Keratinocyte (primary cell): ENCODE measurements around the gene VAV1. TPM values are rescaled to one million over a fixed set of nuclear protein-coding genes. Genes with fewer than 3 reads are reported as not detected.

Experiments used
- DNase-seq: peaks from one replicate; pipeline ENCODE4 v3.0.0-alpha.2; 2011; ENCODE audit warnings: low read depth, missing footprints, low spot score
- FAIRE-seq: peaks from 2 replicates; lab custom pipeline; 2011; peaks lifted over from hg19 to GRCh38; lab: Jason Lieb, UNC
- H2AFZ ChIP-seq: 2 replicates; pipeline ENCODE4 v1.6.0; 2012; ENCODE audit warnings: low read length, control low read depth, inconsistent platforms; ENCODE audit not compliant: control insufficient read depth
- H3K27ac ChIP-seq: 2 replicates; pipeline ENCODE4 v1.5.1; 2011; ENCODE audit warnings: low read length; ENCODE audit not compliant: control insufficient read depth, insufficient read depth
- H3K27me3 ChIP-seq: 3 replicates; pipeline ENCODE4 v1.6.0; 2011; ENCODE audit warnings: low read length; ENCODE audit not compliant: control insufficient read depth, insufficient read depth; ENCODE audit errors: extremely low read depth
- H3K36me3 ChIP-seq, 2 experiments: 2 replicates in 1 of 2; 3 replicates in 1 of 2; pipeline ENCODE4 v1.5.1; 2011; ENCODE audit warnings: low read length in 2 of 2, mild to moderate bottlenecking in 1 of 2; ENCODE audit not compliant: control insufficient read depth in 2 of 2, insufficient read depth in 2 of 2; ENCODE audit errors: extremely low read depth in 1 of 2
- H3K4me1 ChIP-seq: 3 replicates; pipeline ENCODE4 v1.5.1; 2011; ENCODE audit warnings: low read length; ENCODE audit not compliant: control insufficient read depth, insufficient read depth; ENCODE audit errors: extremely low read depth
- H3K4me2 ChIP-seq: 3 replicates; pipeline ENCODE4 v1.6.0; 2011; ENCODE audit warnings: low read depth, low read length; ENCODE audit not compliant: control insufficient read depth, insufficient read depth; ENCODE audit errors: extremely low read depth
- H3K4me3 ChIP-seq, 3 experiments: fragments of 200-600 bp in 1 of 3; sonication (generic) in 1 of 3; 2 replicates in 2 of 3; 3 replicates in 1 of 3; pipeline ENCODE4 v1.5.1; 2011 to 2016; ENCODE audit warnings: low read length in 3 of 3, mild to moderate bottlenecking in 3 of 3, control low read depth in 2 of 3, inconsistent platforms in 1 of 3, low read depth in 1 of 3, mixed read lengths in 1 of 3, mixed run types in 1 of 3, moderate library complexity in 1 of 3; ENCODE audit not compliant: control insufficient read depth in 2 of 3, insufficient read depth in 2 of 3; ENCODE audit errors: extremely low read depth in 1 of 3
- H3K79me2 ChIP-seq: 2 replicates; pipeline ENCODE4 v1.6.0; 2012; ENCODE audit warnings: low read length; ENCODE audit not compliant: control insufficient read depth, insufficient read depth
- H3K9ac ChIP-seq: 3 replicates; pipeline ENCODE4 v1.6.0; 2011; ENCODE audit warnings: low read length; ENCODE audit not compliant: control insufficient read depth, insufficient read depth; ENCODE audit errors: extremely low read depth
- H3K9me1 ChIP-seq: 3 replicates; pipeline ENCODE4 v1.6.0; 2011; ENCODE audit warnings: low read length; ENCODE audit not compliant: control insufficient read depth, insufficient read depth; ENCODE audit errors: extremely low read depth
- H3K9me3 ChIP-seq: 2 replicates; pipeline ENCODE4 v1.5.1; 2012; ENCODE audit warnings: low read depth, low read length; ENCODE audit not compliant: control insufficient read depth
- H4K20me1 ChIP-seq: 3 replicates; pipeline ENCODE4 v1.6.0; 2011; ENCODE audit warnings: low read length; ENCODE audit not compliant: control insufficient read depth, insufficient read depth; ENCODE audit errors: extremely low read depth
- EZH2 ChIP-seq: IDR thresholded peaks from one replicate; pipeline ENCODE4 v1.6.1; 2012; ENCODE audit warnings: inconsistent platforms, mild to moderate bottlenecking, low read length, moderate library complexity
- dilution Hi-C: fragments of 300-500 bp; cut with MboI; formaldehyde crosslinking; loops from one replicate; pipeline ENCODE4 v1.7.0; 2020; ENCODE audit warnings: low sequenced_read_pairs; ENCODE audit not compliant: extremely low pct_ligation_motif_present
- polyA plus RNA-seq, 5 experiments: library from polyadenylated mRNA; depleted of rRNA in 3 of 5; stranded (reverse) in 3 of 5; stranded (forward) in 1 of 5; unstranded in 1 of 5; fragments of >200 nt; gene quantifications; 1 replicate in 1 of 5; 2 replicates in 3 of 5; 3 replicates in 1 of 5; pipeline versions ENCODE4 v1.2.1 to v1.2.3, GENCODE V29; 2011 to 2012; ENCODE audit warnings: missing spikeins in 2 of 5, low read depth in 1 of 5, low replicate concordance in 1 of 5
- TF ChIP-seq, protein P1 (sequence below), 3 experiments: IDR thresholded peaks in 1 of 3; conservative IDR thresholded peaks in 1 of 3; optimal IDR thresholded peaks in 1 of 3; 2 replicates in 2 of 3; 3 replicates in 1 of 3; pipeline versions ENCODE3 to v1.5.1; 2011; ENCODE audit warnings: low read length in 3 of 3, mild to moderate bottlenecking in 3 of 3, moderate library complexity in 2 of 3, control low read depth in 1 of 3, inconsistent platforms in 1 of 3; ENCODE audit not compliant: insufficient read depth in 2 of 3; ENCODE audit errors: extremely low read depth in 1 of 3

The VAV1 gene
- polyA plus RNA-seq, 1 donor (not counting 4 experiments of a cell fraction or from before 2014, with no cell fraction given) = 0.42 TPM

DNA sequence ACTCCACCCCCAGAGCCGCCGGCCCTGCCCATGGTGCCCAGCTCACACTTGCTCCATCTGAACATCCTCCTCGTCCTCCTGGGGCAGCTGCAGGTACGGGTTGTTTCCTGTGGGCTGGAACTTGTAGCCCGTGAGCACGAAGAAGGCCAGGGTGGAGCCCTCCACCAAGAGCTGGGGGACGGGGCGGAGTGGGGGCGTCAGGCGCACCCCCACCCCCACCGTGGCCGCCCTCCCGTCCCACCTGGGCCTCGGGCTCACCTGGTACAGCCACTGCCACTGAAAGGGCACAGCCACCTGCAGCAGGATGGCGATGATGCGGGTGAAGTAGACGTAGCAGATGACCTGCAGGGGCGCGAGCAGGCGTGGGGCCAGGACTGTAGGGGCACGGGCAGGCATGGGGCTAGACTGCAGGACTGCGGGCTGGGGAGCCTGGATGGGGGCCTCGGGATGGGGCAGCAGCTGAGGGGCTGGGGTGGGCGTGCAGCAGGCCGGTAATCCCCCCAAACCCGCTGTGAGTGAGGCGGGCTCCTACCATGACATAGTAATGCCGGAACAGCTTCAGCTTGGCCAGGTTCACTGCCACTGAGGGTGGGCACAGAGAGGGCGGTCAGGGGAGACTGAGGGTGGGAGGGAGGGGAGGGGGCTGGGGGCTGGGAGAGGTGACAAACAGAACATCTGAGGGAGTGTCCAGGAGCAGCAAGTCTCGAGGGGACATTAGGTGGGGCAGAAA lies 41.4 kb upstream of the VAV1 start:
- Histone ChIP-seq H3K4me3 (no peak overlapping the region), H3K9me1 (no peaks in the 10 kb centered on the region), H3K79me2 (peaks cover 9% of the 10 kb centered on the region), H3K9ac (no peak overlapping the region), H3K36me3 (peaks cover 8 to 25% of the 10 kb centered on the region in 2 experiments), H3K9me3 (no peaks in the 10 kb centered on the region), H3K27me3 (no peaks in the 10 kb centered on the region), H3K4me2 (no peak overlapping the region), H3K27ac (no peak overlapping the region), H4K20me1 (no peaks in the 10 kb centered on the region), H2AFZ (no peak overlapping the region), H3K4me1 (peaks cover 9% of the 10 kb centered on the region)
- TF ChIP-seq, protein P1, sequence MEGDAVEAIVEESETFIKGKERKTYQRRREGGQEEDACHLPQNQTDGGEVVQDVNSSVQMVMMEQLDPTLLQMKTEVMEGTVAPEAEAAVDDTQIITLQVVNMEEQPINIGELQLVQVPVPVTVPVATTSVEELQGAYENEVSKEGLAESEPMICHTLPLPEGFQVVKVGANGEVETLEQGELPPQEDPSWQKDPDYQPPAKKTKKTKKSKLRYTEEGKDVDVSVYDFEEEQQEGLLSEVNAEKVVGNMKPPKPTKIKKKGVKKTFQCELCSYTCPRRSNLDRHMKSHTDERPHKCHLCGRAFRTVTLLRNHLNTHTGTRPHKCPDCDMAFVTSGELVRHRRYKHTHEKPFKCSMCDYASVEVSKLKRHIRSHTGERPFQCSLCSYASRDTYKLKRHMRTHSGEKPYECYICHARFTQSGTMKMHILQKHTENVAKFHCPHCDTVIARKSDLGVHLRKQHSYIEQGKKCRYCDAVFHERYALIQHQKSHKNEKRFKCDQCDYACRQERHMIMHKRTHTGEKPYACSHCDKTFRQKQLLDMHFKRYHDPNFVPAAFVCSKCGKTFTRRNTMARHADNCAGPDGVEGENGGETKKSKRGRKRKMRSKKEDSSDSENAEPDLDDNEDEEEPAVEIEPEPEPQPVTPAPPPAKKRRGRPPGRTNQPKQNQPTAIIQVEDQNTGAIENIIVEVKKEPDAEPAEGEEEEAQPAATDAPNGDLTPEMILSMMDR (optimal IDR thresholded peaks at IDR 0.05 in 1 of 3, IDR thresholded peaks at IDR 0.05 in 1 of 3, conservative IDR thresholded peaks at IDR 0.05 in 1 of 3; ENCODE audit: extremely low read depth in 1 of 3, insufficient read depth in 2 of 3, low read length in 3 of 3) = no peak
- TF ChIP-seq EZH2 = no peak
- dilution Hi-C loops = no loop called here
- DNase-seq (no peak), FAIRE-seq (no peak)

DNA sequence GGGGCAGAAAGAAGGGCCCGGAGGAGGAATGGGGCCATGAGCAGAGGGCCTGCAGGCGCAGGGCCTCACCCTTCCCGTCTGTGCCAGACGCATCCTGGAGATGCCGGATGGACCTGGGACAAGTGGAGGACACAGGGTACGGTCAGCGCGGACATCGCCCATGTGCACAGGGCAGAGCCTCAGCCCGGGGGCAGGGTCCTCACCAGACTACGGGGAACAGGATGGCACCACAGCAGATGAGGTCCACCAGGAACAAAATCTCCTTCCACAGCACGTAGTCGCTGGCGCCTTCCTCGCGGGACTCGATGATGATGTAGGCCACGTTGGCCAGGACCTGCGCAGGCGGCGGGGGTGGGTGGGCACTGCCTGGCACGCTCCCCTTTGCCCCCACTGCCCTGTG lies 40.7 kb upstream of the VAV1 start:
- TF ChIP-seq, protein P1 (optimal IDR thresholded peaks at IDR 0.05 in 1 of 3, IDR thresholded peaks at IDR 0.05 in 1 of 3, conservative IDR thresholded peaks at IDR 0.05 in 1 of 3; ENCODE audit: extremely low read depth in 1 of 3, insufficient read depth in 2 of 3, low read length in 3 of 3) = no peak
- TF ChIP-seq EZH2 = no peak
- Histone ChIP-seq H3K27me3 (no peaks in the 10 kb centered on the region), H3K9ac (no peak overlapping the region), H3K36me3 (peaks cover 8 to 25% of the 10 kb centered on the region in 2 experiments), H3K79me2 (peaks cover 9% of the 10 kb centered on the region), H4K20me1 (no peaks in the 10 kb centered on the region), H3K4me1 (peaks cover 10% of the 10 kb centered on the region), H2AFZ (no peak overlapping the region), H3K4me2 (no peak overlapping the region), H3K27ac (no peak overlapping the region), H3K4me3 (no peak overlapping the region), H3K9me3 (no peaks in the 10 kb centered on the region), H3K9me1 (no peaks in the 10 kb centered on the region)
- DNase-seq (no peak), FAIRE-seq (no peak)
- dilution Hi-C loops = no loop called here
